Measurements from ENCODE around the gene HOXA3. TPM values are rescaled to one million over a fixed set of nuclear protein-coding genes. Genes with fewer than 3 reads are reported as not detected.

Gene HOXA3
- total and polyA plus RNA-seq, 10 donors, result 0.51 to 6.1 (median 1.7) TPM

- Histone ChIP-seq H3K27me3 (replicated peaks in 1 of 7) (peaks cover 14 to 100% (median 93%) of the 10 kb centered on the region in 7 donors), H3K27ac (no peak overlapping the region), H3K36me3 (no peaks in the 10 kb centered on the region), H3K9me3 (peaks cover 0 to 4% (median 0%) of the 10 kb centered on the region in 8 donors), H3K4me1 (peaks cover 10 to 91% (median 58%) of the 10 kb centered on the region in 6 donors), H3K4me3 (no peak overlapping the region)
- DNase-seq, result peak; percentile 69
- WGBS, 5 donors, result 20 to 30% (median 23%) methylated on average over 34 to 35 of the region's 35 CpGs
- peak in 1 of 3 donors; percentile 31 for TF ChIP-seq POLR2AphosphoS5 (IDR thresholded peaks at IDR 0.05)
- no peak for TF ChIP-seq CTCF (IDR thresholded peaks at IDR 0.05 in 8 of 11, conservative IDR thresholded peaks at IDR 0.05 in 3 of 11)
- no peak for TF ChIP-seq POLR2A (IDR thresholded peaks at IDR 0.05)
- intact Hi-C loops (cut with DNase I; ENCODE audit: low total_unique reads), result no loop called here
Measured at GRCh38 chr7:27158436-27159265, 6.3 kb upstream of the HOXA3 start.

GRCh38 chr7:27157702-27158431, 5.5 kb upstream of the HOXA3 start:
- H3K4me3 ChIP-seq, result peak overlapping the region in 1 of 8 donors; percentile 7
- no peaks in the 10 kb centered on the region for H3K36me3 ChIP-seq
- peaks cover 0 to 4% (median 0%) of the 10 kb centered on the region in 8 donors for H3K9me3 ChIP-seq
- 12 to 23% (median 14%) methylated on average over 30 of the region's 30 CpGs for WGBS, 5 donors
- peaks cover 10 to 86% (median 58%) of the 10 kb centered on the region in 6 donors for H3K4me1 ChIP-seq
- intact Hi-C loops (cut with DNase I; ENCODE audit: low total_unique reads), result no loop called here
- DNase-seq, result no peak
- no peak overlapping the region for H3K27ac ChIP-seq
- TF ChIP-seq POLR2A (IDR thresholded peaks at IDR 0.05), result no peak
- no peak for TF ChIP-seq CTCF (IDR thresholded peaks at IDR 0.05 in 8 of 11, conservative IDR thresholded peaks at IDR 0.05 in 3 of 11)
- TF ChIP-seq POLR2AphosphoS5 (IDR thresholded peaks at IDR 0.05), result no peak
- H3K27me3 ChIP-seq (replicated peaks in 1 of 7), result peaks cover 19 to 100% (median 95%) of the 10 kb centered on the region in 7 donors

- Histone ChIP-seq H3K4me1 (peaks cover 13 to 92% (median 65%) of the 10 kb centered on the region in 6 donors), H3K9me3 (peaks cover 0 to 4% (median 0%) of the 10 kb centered on the region in 8 donors), H3K36me3 (no peaks in the 10 kb centered on the region), H3K4me3 (peak overlapping the region in 7 of 8 donors; percentile 16 to 67 (median 37)), H3K27ac (peak overlapping the region in 5 of 8 donors; percentile 70 to 82 (median 78)), H3K27me3 (replicated peaks in 1 of 7) (peaks cover 22 to 100% (median 99%) of the 10 kb centered on the region in 7 donors)
- intact Hi-C loops (cut with DNase I; ENCODE audit: low total_unique reads), result no loop called here
- peak; percentile 70 for DNase-seq
- TF ChIP-seq CTCF (IDR thresholded peaks at IDR 0.05 in 8 of 11, conservative IDR thresholded peaks at IDR 0.05 in 3 of 11), result no peak
- TF ChIP-seq POLR2AphosphoS5 (IDR thresholded peaks at IDR 0.05), result no peak
- no peak for TF ChIP-seq POLR2A (IDR thresholded peaks at IDR 0.05)
- WGBS, 5 donors, result 9 to 14% (median 11%) methylated on average over 19 to 30 of the region's 30 CpGs
Measured at GRCh38 chr7:27156916-27157701, 4.7 kb upstream of the HOXA3 start.

Data from spleen (tissue), 11 donors.